GM18508 (cell line): Measurements from ENCODE around the gene FGF21.
"Not testable (repeated sequence)": the region's sequence is repeated elsewhere in the genome, so short reads cannot be mapped to it uniquely, and the experiment has no call there.

Experiments
- ATAC-seq: cut with Tn5 transposase; IDR thresholded peaks from one replicate; pipeline ENCODE4 v1.9.1; 2021; ENCODE audit warnings: moderate number of reproducible peaks; ENCODE audit not compliant: insufficient read depth, unreplicated experiment

The FGF21 gene

DNA sequence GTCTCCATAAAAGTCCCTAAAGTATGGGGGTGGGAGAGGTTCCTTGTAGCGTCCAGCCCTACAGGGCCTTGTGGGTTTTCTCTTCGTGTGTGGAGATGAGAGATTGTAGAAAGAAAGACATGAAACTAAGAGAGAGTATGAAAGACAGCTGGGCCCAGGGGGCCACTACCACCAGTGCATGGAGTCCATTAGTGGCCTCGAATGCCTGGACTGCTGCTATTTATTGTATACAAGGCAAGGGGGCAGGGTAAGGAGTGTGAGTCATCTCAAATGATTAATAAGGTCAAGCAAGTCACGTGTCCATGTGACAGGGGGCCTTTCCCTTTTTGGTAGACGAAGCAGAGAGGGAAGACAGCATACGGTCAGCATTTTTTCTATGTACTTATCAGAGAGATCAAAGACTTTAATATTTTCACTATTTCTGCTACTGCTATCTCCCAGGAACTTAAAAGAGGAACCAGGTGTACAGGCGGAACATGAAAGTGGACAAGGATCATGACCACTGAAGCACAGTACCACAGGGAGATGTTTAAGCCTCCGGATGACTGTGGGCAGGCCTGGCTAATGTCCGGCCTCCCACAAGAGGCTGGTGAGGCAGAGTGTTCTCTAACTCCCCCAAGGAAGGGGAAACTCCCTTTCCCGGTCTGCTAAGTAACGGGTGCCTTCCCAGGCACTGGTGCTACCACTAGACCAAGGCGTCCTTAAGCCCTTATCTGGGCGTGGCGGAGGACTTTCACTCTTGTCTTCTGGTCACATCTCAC is 25.5 kb downstream of the FGF21 start:
- no peak for ATAC-seq

- no peak for ATAC-seq
Measured at GRCh38 chr19:48784527-48784926, 29.2 kb downstream of the FGF21 start.

GRCh38 chr19:48786422-48786821 is 31.1 kb downstream of the FGF21 start:
- not testable (repeated sequence) for ATAC-seq

DNA sequence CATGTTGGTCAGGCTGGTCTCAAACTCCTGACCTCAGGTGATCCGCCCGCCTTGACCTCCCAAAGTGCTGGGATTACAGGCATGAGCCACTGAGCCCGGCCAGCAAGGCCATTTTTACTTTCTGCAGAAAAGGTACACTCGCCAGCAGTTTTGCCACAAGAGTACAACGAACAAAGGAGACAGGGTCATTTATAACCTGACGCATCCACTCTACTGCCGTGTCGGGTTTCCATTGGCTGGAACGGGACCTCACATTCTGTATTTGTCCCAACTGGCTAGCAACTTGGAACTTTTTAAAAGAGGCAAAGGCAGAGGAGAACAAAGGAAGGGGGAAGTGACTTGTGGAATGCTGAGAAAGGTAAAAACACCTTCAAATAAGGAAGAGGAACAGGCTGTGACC is 32.0 kb downstream of the FGF21 start:
- not testable (repeated sequence) for ATAC-seq

DNA sequence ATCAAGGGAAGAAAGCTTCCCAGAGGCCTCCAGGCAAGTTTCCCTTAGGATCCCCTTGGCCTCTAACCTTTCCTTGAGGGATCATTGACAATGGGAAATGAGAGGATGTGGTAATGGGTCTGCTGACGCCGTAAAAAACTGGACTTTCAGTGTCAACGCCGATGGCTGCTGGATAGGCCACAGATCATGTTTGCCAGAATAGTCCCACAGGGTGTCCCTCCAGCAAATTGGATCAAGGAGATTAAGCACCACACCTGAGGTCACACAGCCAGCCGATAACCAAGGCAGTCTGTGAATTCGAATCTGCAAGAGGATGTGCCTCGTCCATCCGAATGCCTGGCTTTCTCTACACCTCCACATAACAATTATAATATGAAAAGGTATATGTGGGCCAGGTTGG is 37.9 kb downstream of the FGF21 start:
- no peak for ATAC-seq

- ATAC-seq: no peak
Measured at GRCh38 chr19:48794291-48794690, 39.0 kb downstream of the FGF21 start.

DNA sequence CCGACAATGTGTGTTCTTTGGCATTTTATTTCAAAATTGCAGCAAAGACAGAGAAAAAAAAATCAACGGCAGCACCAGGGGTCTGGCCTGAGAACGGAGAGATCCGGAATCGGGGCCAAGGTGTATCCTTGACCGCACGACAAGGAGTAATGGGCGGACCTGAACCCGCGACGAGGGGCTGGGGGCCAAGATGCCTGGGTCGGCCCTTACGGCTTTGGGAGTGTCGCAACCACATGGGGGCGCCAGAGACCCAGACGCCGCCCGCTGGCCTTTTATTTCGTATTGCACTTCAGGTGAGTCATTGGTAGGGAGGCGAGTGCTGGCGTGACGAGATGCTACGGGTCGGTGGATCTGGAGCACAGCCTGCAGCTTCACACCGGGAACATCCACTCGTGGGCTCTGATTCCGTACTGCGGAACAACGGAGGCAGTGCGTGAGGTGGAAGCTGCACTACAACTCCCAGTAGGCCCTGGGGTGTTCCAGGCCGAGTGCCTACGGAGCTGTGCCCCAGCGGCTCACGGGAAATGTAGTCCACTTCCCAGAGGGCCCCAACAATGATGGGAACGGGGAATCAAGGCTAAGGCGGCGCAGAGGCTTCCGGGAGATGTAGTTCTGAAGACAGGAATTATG is 39.8 kb downstream of the FGF21 start:
- ATAC-seq: no peak

DNA sequence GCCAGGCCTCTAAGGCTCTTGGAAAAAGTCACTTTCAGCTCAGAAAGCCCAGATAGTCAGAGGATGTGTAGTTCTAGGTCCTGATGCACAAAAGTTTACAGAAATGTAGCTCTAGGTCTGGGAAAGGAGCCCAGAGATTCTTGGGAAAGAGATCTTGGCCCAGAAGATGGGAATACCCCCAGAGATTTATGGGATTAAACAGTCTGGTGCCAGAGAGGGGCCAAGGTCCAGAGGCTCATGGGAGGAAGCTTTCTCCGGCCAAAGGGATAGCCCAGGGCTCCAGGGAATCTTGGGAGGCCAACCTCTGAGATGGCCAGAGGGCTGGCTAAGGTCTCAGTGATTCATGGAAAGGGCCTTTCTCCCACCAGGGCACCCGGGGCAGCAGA is 40.4 kb downstream of the FGF21 start:
- ATAC-seq: no peak

DNA sequence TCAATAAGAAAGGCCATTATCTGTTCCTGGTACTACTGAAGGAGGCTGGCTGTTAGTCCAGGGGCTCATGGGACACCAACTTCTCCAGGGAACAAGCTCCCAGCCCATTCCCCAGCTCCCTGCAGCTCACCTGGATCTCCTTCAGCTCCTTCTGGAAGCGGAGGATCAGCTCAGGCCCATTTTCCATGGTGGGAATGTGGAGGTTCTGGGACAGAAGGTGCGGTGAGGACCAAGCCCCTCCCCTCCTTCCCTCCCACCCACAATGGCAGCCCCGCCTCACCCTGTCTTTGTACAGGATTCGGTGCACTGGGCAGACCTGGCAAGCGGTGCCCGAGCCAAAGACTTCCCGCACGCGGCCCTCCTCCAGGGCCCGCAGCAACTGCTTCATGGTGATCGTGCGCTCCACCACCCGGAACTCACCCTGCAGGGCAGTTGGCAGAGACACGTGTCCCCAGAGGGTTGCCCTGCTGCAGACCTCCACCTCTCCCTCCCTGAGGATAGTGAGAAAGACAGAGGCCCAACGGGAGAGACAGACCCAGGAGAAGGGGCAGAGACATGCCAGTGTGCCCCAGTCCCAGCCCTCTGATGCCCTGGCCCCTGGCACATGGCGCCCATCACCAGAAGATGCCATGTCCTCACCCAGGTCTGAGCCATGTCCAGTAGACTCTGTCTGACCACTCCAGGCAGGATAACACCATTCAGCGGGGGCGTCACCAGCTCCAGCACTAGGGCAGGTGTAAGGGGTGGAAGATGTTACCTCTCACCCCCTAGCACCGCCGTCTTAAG is 41.2 kb downstream of the FGF21 start:
- ATAC-seq: no peak

GRCh38 chr19:48797103-48797502 is 41.8 kb downstream of the FGF21 start:
- no peak for ATAC-seq

DNA sequence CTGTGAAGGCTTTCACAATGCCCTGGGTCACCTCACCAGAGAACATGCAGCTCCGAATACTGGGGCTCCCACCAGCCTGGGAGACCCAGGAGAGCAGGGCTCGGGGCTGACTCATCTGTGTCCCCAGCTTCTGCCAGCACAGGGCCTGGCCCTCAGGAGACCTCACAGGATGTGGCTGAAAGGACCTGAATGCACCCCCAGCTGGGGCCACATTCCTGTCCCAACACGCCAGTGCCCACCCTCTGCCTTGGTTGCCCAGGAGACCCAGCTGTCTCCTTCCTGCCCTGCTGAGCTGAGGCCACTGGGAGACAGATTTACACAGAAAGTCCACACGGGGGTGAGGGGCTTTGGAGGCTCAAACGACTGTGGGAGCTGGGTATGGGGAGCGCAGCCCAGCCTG is 43.6 kb downstream of the FGF21 start:
- no peak for ATAC-seq

DNA sequence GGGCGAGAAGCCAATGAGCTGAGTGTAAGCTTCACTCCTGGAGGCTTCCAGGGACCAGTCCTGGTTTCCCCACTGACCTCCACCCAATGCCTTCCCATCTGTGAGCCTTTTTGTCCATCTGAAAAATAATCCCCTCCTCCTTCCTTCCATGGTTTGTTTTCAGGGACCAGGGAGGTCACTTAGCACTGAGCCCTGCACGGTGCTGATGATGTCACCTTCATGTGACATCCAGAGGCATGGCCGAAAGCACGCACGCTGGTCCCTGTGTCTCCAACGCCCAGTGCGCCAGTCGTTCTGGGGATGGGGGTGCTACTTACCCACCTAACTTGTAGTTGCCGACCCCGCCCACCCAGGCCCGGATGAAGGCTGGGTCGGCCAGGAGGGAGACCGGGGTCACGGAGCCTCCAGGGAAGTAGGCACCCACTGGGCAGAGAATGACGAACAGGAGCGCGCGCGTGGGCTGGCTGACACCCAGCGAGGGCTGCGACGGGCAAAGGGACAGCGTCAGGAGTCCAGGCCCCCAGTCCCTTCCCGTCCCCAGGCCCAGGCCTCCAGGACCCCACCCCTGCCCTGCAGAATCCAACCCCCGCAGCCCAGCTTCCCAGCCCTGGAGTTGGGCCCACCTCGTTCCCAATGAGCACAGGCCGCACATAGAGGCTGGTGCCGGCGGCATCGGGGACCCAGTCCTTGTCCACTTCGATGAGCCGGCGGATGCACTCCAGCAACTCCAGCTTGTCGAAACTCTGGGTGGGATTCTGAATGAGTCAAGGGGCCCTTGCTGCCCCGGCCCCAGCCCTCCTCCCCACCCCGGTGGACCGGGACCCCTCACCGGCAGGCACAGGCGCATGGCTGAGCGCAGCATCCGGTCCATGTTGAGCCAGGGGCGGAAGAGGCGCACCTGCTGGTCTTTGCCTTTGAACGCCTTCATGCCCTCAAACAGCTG is 44.3 kb downstream of the FGF21 start:
- no peak for ATAC-seq

DNA sequence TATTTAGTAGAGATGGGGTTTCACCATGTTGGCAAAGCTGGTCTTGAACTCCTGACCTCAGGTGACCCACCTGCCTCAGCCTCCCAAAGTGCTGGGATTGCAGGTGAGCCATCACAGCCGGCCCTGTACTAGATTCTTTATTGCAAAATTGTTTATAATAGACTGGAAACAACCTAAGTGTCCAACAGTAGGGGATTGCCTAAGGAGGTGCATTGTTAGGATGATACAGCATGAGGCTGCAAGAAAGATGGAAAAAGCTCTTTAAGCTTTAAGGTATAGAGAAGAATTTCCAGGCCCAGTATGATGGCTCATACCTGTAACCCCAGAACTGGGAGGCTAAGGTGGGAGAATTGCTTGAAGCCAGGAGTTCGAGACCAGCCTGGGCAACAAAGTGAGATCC is 47.3 kb downstream of the FGF21 start:
- no peak for ATAC-seq

DNA sequence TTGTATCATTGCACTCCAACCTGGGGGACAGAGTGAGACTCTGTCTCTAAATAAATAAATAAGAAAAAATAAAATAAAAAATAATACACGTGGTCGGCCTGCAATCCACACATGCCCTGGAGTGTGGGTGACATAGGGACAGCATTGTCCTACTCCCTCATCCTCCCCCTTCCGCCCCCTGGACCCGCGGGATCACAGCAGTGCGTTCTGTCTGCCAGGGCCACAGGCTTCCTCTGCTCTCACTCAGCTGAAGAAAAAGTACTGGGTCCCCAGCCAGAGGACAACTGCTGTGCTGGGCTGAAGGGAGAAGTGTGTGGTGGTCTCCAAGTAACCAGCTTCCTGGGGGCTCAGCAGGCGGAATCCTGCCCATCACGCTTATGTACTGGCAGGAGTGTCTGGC is 49.2 kb downstream of the FGF21 start:
- ATAC-seq: no peak

GRCh38 chr19:48805452-48805851 is 50.1 kb downstream of the FGF21 start:
- no peak for ATAC-seq

DNA sequence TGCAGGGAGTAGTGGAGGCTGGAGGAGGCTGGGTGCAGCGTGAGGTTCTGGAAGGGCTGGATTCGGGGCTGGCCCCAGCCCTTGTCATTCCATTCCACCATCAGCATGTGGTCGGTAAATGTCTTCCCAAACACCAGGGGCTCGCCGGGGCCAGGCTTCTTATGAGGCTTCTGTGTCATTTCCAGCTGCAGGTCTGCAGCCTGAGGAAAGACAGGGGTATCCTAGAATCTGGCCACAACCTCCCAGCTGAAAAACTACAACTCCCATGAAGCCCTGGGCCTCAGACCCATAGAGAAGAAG is 51.1 kb downstream of the FGF21 start:
- ATAC-seq: no peak

- no peak for ATAC-seq
Measured at GRCh38 chr19:48806818-48807589, 51.7 kb downstream of the FGF21 start.

DNA sequence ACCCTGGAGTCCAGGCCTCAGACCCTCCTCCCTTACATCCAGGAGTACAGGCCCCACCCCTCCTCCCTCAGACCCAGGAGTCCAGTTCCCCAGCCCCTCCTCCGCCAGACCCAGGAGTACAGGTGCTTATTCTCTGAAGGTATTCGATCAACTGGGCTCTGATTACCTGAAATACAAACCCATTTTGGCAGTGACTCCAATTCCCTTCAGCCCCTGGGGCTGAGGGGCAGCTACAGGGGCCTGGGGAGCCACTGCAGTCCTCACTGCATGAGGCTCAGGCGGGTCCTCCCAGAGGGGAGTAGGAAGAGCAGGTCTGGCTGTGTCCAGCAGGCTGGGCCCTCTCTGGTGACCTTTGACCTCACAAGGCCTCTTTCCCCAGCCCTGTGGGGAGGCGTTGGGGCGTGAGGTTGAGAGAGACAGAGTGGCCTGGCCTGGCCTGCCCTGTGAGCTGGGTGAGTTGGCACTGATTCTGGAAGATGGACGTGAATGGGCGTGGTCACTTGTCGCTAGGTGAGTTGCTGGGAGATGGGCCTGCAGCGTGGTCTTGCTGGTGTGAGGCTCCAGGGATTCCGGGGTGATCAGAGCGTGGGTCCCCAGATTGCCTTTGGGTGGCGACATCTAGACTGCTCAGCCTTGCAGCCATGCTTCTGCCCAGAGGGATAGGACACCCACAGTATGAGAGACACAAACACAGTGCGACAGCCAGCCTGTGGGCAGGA is 52.4 kb downstream of the FGF21 start:
- no peak for ATAC-seq
